OCI-LY1 (cell line): Measurements from ENCODE around the gene PAK3.

Source experiments
- EZH2 ChIP-seq: fragments of 200-600 bp; sonication (generic), shearing (Covaris generic); IDR thresholded peaks from 2 replicates; pipeline ENCODE4 v1.8.0; 2017; ENCODE audit warnings: borderline replicate concordance, mixed run types, mild to moderate bottlenecking, antibody characterized with exemption, low read length, moderate library complexity, mixed read lengths
- TF ChIP-seq, protein P1 (sequence below): fragments of 200-600 bp; sonication (generic), shearing (Covaris generic); IDR thresholded peaks from 2 replicates; pipeline ENCODE4 v1.5.1; 2017; ENCODE audit warnings: mild to moderate bottlenecking, antibody characterized with exemption, low read length, moderate library complexity, mixed read lengths

- TF ChIP-seq, protein P1, sequence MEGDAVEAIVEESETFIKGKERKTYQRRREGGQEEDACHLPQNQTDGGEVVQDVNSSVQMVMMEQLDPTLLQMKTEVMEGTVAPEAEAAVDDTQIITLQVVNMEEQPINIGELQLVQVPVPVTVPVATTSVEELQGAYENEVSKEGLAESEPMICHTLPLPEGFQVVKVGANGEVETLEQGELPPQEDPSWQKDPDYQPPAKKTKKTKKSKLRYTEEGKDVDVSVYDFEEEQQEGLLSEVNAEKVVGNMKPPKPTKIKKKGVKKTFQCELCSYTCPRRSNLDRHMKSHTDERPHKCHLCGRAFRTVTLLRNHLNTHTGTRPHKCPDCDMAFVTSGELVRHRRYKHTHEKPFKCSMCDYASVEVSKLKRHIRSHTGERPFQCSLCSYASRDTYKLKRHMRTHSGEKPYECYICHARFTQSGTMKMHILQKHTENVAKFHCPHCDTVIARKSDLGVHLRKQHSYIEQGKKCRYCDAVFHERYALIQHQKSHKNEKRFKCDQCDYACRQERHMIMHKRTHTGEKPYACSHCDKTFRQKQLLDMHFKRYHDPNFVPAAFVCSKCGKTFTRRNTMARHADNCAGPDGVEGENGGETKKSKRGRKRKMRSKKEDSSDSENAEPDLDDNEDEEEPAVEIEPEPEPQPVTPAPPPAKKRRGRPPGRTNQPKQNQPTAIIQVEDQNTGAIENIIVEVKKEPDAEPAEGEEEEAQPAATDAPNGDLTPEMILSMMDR = no peak
- TF ChIP-seq EZH2 = no peak
These were observed 87.0 kb downstream of the PAK3 start for GRCh38 chrX:111182997-111183396.
